Activated naive CD4-positive, alpha-beta T cell (primary cell): ENCODE results near the gene HUS1.
"Not testable (repeated sequence)": the region's sequence is repeated elsewhere in the genome, so short reads cannot be mapped to it uniquely, and the experiment has no call there.

ENCODE experiments used
- DNase-seq, 4 experiments: peaks; one replicate each; lab custom pipeline; 2025; lab: John Stamatoyannopoulos, UW

The HUS1 gene

GRCh38 chr7:47944536-47945260 lies 34.7 kb downstream of the HUS1 start:
- no peak for DNase-seq

GRCh38 chr7:47943676-47944474 lies 35.5 kb downstream of the HUS1 start:
- no peak for DNase-seq

DNA sequence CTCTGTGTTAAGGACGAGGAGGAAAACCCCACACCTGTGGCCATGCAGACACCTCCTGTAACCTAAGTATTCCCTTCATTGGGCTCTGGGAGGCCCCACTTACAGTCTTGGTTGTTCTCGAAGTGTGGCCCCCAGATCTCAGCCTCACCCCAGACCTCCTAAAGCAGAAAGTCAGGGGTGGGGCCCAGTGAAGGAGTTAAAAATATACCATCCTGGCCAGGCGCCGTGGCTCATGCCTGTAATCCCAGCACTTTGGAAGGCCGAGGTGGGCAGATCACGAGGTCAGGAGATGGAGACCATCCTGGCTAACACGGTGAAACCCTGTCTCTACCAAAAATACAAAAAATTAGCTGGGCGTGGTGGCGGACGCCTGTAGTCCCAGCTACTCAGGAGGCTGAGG lies 36.8 kb downstream of the HUS1 start:
- DNase-seq: not testable (repeated sequence)

DNA sequence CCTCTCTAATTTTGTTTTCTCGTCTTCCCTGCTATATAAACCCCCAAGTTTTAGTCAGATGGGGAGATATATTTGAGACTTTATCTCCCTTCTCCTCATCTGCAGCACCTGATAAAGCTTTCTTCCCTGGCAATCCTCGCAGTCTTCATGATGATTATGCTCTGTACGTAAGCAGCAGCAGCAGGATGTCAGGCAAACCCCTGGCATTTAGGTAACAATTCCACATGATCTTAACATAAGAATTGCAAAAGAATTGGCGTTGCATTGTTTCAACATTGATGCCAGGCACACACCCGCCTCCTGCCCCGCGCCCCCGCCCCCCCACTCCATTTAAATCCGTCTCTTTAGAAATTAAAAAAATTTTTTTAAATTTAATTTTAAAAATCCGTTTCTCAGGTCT lies 37.3 kb downstream of the HUS1 start:
- DNase-seq: no peak

DNA sequence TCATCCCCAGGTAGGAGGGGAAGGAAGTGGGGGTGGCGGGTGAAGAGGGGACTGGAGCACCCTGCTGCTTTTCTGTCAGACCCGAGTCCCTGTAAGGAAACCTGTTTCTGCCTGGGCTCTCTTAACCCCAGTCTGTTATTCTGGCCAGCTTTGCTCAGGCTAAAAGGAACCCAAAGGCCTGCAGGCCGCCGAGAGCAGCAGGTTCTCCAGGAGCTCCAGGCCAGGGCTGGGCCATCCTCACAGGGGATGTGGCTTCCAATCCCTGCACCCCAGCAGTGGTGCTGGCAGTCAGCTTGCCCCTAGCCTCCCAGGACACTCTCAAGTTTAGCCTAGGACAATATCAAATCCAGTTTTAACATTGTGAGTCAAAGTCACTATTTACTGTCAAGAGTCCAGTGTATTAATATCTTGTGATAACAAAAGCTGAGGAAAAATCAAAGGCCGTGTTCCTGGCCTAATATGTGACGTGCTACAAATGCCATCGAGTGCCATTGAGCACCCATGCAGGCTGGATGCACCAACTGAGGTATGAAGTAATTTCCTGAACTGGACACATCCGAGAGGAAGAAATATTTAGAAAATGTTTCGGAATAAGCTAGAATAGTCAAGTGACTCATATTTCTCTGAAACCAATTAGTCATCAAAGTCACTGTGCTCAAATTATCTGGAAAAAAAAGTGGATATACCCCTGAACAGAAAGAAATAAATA lies 38.1 kb downstream of the HUS1 start:
- no peak for DNase-seq

DNA sequence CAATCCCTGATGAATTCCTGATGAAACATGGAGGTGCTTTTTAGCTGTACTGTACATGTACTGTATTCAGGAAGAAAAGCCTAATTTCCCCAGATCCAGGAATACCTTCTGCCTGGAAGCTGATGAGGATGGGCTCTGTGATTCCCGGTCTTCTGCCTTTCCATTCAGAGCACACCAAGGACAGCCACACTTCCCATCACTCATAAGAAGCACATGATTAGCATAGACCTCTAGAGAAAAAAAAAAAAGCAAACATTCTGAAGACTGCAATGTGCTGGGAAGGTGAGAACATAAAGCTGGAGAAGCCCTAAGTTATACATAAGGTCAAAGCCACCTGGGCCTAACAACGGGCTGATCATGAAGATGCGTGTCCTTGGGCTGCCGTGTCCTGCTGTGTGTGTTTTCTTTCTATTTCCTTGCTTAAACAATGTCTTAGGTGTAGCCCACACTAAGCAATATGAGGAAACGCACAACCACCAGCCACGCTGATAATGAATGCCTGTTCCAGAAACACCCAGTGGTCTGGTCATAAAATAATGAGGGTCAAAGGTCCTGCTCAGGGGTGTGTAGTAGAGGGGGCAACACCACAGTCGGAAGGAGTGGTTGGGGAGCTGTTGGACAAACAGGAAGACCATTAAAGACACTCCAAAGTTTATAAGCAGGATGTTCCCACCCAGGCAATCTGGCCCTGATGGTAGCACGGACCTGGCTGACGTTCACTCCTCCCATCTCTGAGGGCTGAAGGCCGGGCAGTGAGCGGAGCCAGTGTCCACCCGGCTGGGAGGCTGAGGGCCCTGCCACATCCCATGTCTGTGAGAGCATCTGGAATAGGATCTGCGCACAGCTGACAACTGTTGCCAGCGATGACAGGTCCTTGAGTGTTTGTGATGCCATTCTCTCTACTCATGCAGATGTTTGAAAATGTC lies 39.1 kb downstream of the HUS1 start:
- DNase-seq: no peak

GRCh38 chr7:47939425-47940036 lies 39.9 kb downstream of the HUS1 start:
- DNase-seq: no peak

GRCh38 chr7:47938574-47939165 lies 40.7 kb downstream of the HUS1 start:
- no peak for DNase-seq

DNA sequence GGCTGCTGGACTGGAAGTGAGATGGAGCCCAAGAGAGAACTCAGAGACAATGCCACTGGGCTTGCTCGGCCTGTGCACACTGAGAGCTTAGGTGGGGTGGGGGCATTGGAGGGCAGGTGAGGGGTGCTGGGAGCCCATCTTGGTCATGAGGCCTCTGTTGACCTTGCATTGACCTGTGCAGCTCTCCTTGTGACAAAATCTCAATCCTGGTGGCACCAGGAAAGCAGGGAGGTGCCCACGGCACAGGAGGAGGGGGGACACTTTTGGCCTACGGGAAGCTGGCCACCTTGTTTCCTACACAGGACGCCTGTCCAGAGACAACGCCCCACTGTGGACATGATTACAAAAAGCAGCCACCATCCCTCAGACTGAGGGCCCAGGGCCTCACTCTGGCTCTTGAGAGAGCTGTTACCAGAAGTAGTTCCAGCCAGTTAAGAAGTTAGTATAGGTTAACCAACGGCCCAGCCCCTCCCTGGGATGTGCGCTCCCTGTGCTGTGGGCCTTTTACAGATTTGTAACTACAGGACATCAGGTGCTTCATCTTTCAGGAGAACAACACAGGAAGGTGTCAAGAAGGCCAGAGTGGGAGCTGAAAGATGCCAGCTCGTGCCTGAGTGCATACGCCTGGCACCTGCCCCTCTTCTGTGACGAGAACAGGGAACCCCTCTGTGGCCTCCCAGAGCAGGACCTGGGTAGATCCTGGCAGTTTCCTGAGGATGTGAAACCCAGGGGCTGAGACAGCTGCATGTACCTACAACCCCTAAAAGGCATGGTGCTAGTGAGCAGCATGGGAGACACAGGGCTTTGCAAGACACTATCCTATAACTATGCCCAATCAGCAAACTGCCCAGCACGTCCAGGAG lies 41.5 kb downstream of the HUS1 start:
- no peak for DNase-seq

- no peak for DNase-seq
These were observed 42.2 kb downstream of the HUS1 start for GRCh38 chr7:47937065-47937687.

DNA sequence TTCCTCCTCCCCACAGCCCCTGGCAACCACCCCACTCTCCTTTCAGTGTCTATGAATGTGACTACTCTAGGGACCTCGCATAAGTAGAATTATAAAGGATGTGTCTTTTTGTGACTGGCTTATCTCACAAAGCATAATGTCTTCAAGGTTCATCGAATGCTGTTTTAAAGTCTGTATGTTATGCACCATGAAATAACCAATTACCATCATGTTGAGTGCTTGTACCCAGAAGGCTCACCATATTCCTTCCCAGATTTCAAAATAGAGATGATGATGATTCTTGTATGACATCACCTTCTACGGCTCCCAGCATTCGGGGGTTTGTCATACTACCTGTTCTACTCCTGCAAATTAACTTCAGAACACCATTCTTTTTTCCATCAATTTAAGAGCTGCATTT lies 43.1 kb downstream of the HUS1 start:
- no peak for DNase-seq

- DNase-seq: no peak
These were observed 44.1 kb downstream of the HUS1 start for GRCh38 chr7:47935336-47935735.

GRCh38 chr7:47934831-47935230 lies 44.6 kb downstream of the HUS1 start:
- no peak for DNase-seq

- DNase-seq: no peak
These were observed 46.2 kb downstream of the HUS1 start for GRCh38 chr7:47933215-47933614.

DNA sequence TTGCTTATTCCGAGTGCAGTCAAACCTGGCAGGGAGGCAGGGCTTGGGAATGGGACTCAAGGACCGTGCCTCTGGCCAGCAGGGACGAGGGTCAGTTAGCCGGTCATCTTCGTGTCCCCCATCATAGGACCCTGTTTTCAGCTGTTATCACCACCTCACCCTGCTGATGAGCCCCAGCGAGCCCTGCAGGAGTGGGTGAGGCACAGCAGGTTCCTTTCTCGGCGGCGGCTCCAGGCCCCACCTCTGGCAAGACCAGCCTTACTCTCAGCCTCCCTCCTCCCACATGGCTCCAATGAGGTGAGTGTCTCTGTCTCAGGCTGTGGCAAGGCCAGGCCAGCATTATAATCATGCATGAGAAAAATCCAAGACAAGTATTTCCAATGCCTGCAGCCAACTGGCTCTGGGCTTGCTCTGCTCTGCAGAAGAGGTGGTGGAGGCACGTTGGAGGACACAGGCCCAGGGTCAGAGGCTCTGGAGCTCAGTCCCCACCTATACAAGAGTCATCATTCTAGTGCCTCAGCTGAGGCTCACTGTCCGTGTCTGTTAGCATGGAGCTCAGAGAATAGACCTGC lies 46.9 kb downstream of the HUS1 start:
- DNase-seq: no peak

- DNase-seq: no peak
These were observed 47.4 kb downstream of the HUS1 start for GRCh38 chr7:47932016-47932415.

DNA sequence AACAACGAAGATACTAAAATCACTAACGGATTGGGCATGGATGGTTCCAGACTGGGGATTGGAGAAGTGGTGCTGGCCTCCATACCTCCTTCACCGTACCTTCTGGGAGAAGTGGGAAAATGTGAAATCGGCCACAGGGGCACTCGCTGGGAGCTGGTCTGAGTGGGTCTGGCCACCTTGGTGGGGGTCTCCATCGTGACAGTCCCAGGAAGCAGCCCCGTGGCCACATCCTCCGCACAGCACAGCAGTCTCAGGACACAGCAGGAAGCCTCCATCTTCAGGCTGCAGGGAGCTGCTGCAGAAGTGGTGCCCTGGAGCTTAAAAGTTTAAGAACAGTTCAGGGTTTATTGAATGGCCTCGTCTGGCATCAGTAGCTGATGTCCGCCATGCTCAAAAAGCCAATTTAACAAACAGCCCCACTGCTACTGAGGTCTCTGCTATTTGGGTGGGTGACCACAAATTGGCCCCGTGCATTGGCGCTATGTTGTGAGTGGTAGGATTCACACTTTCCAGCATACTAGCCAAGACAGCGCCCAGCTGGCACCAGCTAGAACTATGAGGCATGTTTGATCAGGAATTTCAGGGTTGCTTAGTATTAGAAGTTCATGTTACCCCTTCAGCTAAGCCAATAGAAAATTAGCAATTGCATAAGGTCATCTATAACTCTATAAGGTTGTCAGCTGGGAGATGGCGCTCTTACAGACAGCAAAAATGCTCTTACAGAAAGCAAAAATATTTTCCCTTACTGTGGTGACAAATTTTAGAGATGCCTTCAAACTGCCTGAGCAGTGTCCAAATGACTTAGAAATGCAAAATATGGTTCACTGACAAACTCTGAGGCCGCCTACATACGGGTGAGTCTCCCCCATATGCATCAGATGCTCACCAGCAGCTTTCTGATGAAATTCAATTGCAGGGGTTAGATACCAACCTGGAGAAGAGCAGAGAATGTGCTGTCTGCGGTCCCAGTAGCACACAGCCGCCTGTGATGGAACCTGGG lies 48.1 kb downstream of the HUS1 start:
- DNase-seq: no peak

- no peak for DNase-seq
These were observed 55.1 kb downstream of the HUS1 start for GRCh38 chr7:47924266-47924665.
